GM18511 (cell line): ENCODE results near the gene IQCC.

ENCODE experiments used
- ATAC-seq: cut with Tn5 transposase; IDR thresholded peaks from one replicate; pipeline ENCODE4 v1.9.1; 2021; ENCODE audit warnings: mild to moderate bottlenecking, moderate library complexity; ENCODE audit not compliant: unreplicated experiment

Gene IQCC

GRCh38 chr1:32255072-32256071 is 49.9 kb downstream of the IQCC start:
- ATAC-seq, result no peak

- ATAC-seq, result no peak
These were observed 51.2 kb downstream of the IQCC start for GRCh38 chr1:32256473-32257226.

GRCh38 chr1:32257227-32257508 is 51.7 kb downstream of the IQCC start:
- ATAC-seq, result no peak
